Loucy (cell line): ENCODE data around the gene EFNA5.

Experiments
- H2AFZ ChIP-seq: fragments of 200-600 bp; sonication (generic); 2 replicates; pipeline ENCODE4 v1.6.0; 2016; ENCODE audit warnings: antibody characterized with exemption, mild to moderate bottlenecking, low read length, moderate library complexity
- H3F3A ChIP-seq: fragments of 200-600 bp; 2 replicates; pipeline ENCODE4 v1.6.0; 2016; ENCODE audit warnings: antibody characterized with exemption, low read depth, mild to moderate bottlenecking
- H3K27me3 ChIP-seq: fragments of 200-600 bp; sonication (generic); 2 replicates; pipeline ENCODE4 v1.6.1; 2014; ENCODE audit warnings: low read length, mild to moderate bottlenecking; ENCODE audit not compliant: insufficient read depth, poor library complexity, severe bottlenecking
- H3K36me3 ChIP-seq: fragments of 200-600 bp; sonication (generic); 2 replicates; pipeline ENCODE4 v1.6.1; 2016; ENCODE audit warnings: low read length; ENCODE audit not compliant: insufficient read depth
- H3K4me1 ChIP-seq: fragments of 200-600 bp; sonication (generic); 2 replicates; pipeline ENCODE4 v1.5.1; 2014; ENCODE audit warnings: low read length, mild to moderate bottlenecking; ENCODE audit not compliant: insufficient read depth, poor library complexity, severe bottlenecking
- H3K4me2 ChIP-seq: fragments of 200-600 bp; sonication (generic); 2 replicates; pipeline ENCODE4 v1.6.0; 2014; ENCODE audit warnings: antibody characterized with exemption, low read length, low read depth, mild to moderate bottlenecking; ENCODE audit not compliant: poor library complexity, severe bottlenecking
- H3K4me3 ChIP-seq: fragments of 200-600 bp; sonication (generic); 2 replicates; pipeline ENCODE4 v1.5.1; 2014; ENCODE audit warnings: low read length, mild to moderate bottlenecking, mixed read lengths; ENCODE audit not compliant: poor library complexity, severe bottlenecking
- H3K79me2 ChIP-seq: fragments of 200-600 bp; sonication (generic); 2 replicates; pipeline ENCODE4 v1.6.1; 2014; ENCODE audit warnings: low read length; ENCODE audit not compliant: insufficient read depth
- H3K9ac ChIP-seq: fragments of 200-600 bp; sonication (generic); 2 replicates; pipeline ENCODE4 v1.6.0; 2014; ENCODE audit warnings: mild to moderate bottlenecking, low read depth, low read length, moderate library complexity; ENCODE audit not compliant: poor library complexity, severe bottlenecking
- H3K9me2 ChIP-seq: fragments of 200-600 bp; sonication (generic); replicated peaks from 2 replicates; pipeline ENCODE4 v1.6.1; 2016; ENCODE audit warnings: low read depth, low read length, mixed read lengths
- H3K9me3 ChIP-seq: fragments of 200-600 bp; sonication (generic); 2 replicates; pipeline ENCODE4 v1.6.1; 2014; ENCODE audit warnings: mild to moderate bottlenecking, antibody characterized with exemption, low read length, low read depth; ENCODE audit not compliant: insufficient read depth
- H4K20me1 ChIP-seq: fragments of 200-600 bp; sonication (generic); 2 replicates; pipeline ENCODE4 v1.6.0; 2014; ENCODE audit warnings: antibody characterized with exemption, low read length, mild to moderate bottlenecking; ENCODE audit not compliant: insufficient read depth, poor library complexity, severe bottlenecking
- CTCF ChIP-seq: fragments of 200-600 bp; sonication (generic); conservative IDR thresholded peaks from 2 replicates; pipeline ENCODE4 v1.5.1; 2014; ENCODE audit warnings: mild to moderate bottlenecking, antibody characterized with exemption, low read length
- EZH2phosphoT487 ChIP-seq: fragments of 200-600 bp; IDR thresholded peaks from 2 replicates; pipeline ENCODE4 v1.6.1; 2018; ENCODE audit warnings: antibody characterized with exemption, mild to moderate bottlenecking, moderate library complexity, borderline replicate concordance

EFNA5 gene

GRCh38 chr5:107337281-107337680 is 333.5 kb downstream of the EFNA5 start:
- H3K4me3 ChIP-seq: no peak overlapping the region
- no peaks in the 10 kb centered on the region for H3F3A ChIP-seq
- H4K20me1 ChIP-seq: no peaks in the 10 kb centered on the region
- H3K9ac ChIP-seq: no peak overlapping the region
- no peaks in the 10 kb centered on the region for H3K27me3 ChIP-seq
- H3K4me2 ChIP-seq: no peak overlapping the region
- peaks cover 4% of the 10 kb centered on the region for H3K4me1 ChIP-seq
- H2AFZ ChIP-seq: no peak overlapping the region
- H3K9me2 ChIP-seq: no peaks in the 10 kb centered on the region
- H3K36me3 ChIP-seq: no peaks in the 10 kb centered on the region
- no peaks in the 10 kb centered on the region for H3K79me2 ChIP-seq
- TF ChIP-seq EZH2phosphoT487 (no peak), CTCF (no peak)
- no peaks in the 10 kb centered on the region for H3K9me3 ChIP-seq

GRCh38 chr5:107331882-107332281 is 338.9 kb downstream of the EFNA5 start:
- H3K4me1 ChIP-seq: no peaks in the 10 kb centered on the region
- no peaks in the 10 kb centered on the region for H3F3A ChIP-seq
- no peak overlapping the region for H3K4me3 ChIP-seq
- no peaks in the 10 kb centered on the region for H3K79me2 ChIP-seq
- no peak for TF ChIP-seq CTCF
- no peak for TF ChIP-seq EZH2phosphoT487
- no peaks in the 10 kb centered on the region for H3K27me3 ChIP-seq
- H3K9me2 ChIP-seq: no peaks in the 10 kb centered on the region
- no peak overlapping the region for H3K4me2 ChIP-seq
- H2AFZ ChIP-seq: no peak overlapping the region
- H4K20me1 ChIP-seq: no peaks in the 10 kb centered on the region
- H3K36me3 ChIP-seq: no peaks in the 10 kb centered on the region
- no peaks in the 10 kb centered on the region for H3K9me3 ChIP-seq
- H3K9ac ChIP-seq: no peak overlapping the region

- Histone ChIP-seq H3K4me3 (no peak overlapping the region), H2AFZ (no peak overlapping the region), H3K36me3 (no peaks in the 10 kb centered on the region), H3K9me3 (no peaks in the 10 kb centered on the region), H3K79me2 (no peaks in the 10 kb centered on the region), H3K4me1 (no peaks in the 10 kb centered on the region), H4K20me1 (no peaks in the 10 kb centered on the region), H3F3A (no peaks in the 10 kb centered on the region), H3K9me2 (no peaks in the 10 kb centered on the region), H3K27me3 (no peaks in the 10 kb centered on the region), H3K4me2 (no peak overlapping the region), H3K9ac (no peak overlapping the region)
- no peak for TF ChIP-seq EZH2phosphoT487
These were observed 339.4 kb downstream of the EFNA5 start for GRCh38 chr5:107331312-107331711.

GRCh38 chr5:107330903-107331302 is 339.8 kb downstream of the EFNA5 start:
- TF ChIP-seq CTCF: no peak
- no peak for TF ChIP-seq EZH2phosphoT487
- no peaks in the 10 kb centered on the region for H3K9me3 ChIP-seq
- no peaks in the 10 kb centered on the region for H3K36me3 ChIP-seq
- H3K4me1 ChIP-seq: no peaks in the 10 kb centered on the region
- H3K4me2 ChIP-seq: no peak overlapping the region
- H3K79me2 ChIP-seq: no peaks in the 10 kb centered on the region
- no peaks in the 10 kb centered on the region for H3F3A ChIP-seq
- H3K4me3 ChIP-seq: no peak overlapping the region
- no peaks in the 10 kb centered on the region for H3K27me3 ChIP-seq
- H2AFZ ChIP-seq: no peak overlapping the region
- no peaks in the 10 kb centered on the region for H3K9me2 ChIP-seq
- H4K20me1 ChIP-seq: no peaks in the 10 kb centered on the region
- H3K9ac ChIP-seq: no peak overlapping the region
